Astrocyte of the cerebellum (primary cell): ENCODE data around the gene SYNGR2.

ENCODE experiments used
- DNase-seq: peaks from one replicate; pipeline ENCODE4 v3.0.0-alpha.2; 2011; ENCODE audit warnings: low read depth
- H3K4me3 ChIP-seq: 2 replicates; pipeline ENCODE4 v1.5.1; 2011; ENCODE audit warnings: mild to moderate bottlenecking, low read depth, low read length, moderate library complexity
- CTCF ChIP-seq: IDR thresholded peaks from 2 replicates; pipeline ENCODE4 v1.5.1; 2012; ENCODE audit warnings: low read length, low read depth, moderate library complexity, mild to moderate bottlenecking; ENCODE audit errors: missing control alignments
- in situ Hi-C: cut with HindIII; loops from 2 replicates; pipeline ENCODE4 v1.10.0; 2017; ENCODE audit warnings: low sequenced_read_pairs

SYNGR2 gene

GRCh38 chr17:78182504-78182903, 14.1 kb downstream of the SYNGR2 start:
- in situ Hi-C loops = no loop called here
- H3K4me3 ChIP-seq = no peak overlapping the region
- TF ChIP-seq CTCF = no peak
- DNase-seq = no peak

GRCh38 chr17:78183916-78184315, 15.5 kb downstream of the SYNGR2 start:
- DNase-seq = no peak
- in situ Hi-C loops = no loop called here
- TF ChIP-seq CTCF = no peak
- H3K4me3 ChIP-seq = no peak overlapping the region

- no peak overlapping the region for H3K4me3 ChIP-seq
- DNase-seq = no peak
- no peak for TF ChIP-seq CTCF
- in situ Hi-C loops = no loop called here
Measured at GRCh38 chr17:78184351-78184750, 16.0 kb downstream of the SYNGR2 start.

GRCh38 chr17:78184868-78185267, 16.5 kb downstream of the SYNGR2 start:
- in situ Hi-C loops = no loop called here
- TF ChIP-seq CTCF = no peak
- no peak for DNase-seq
- H3K4me3 ChIP-seq = no peak overlapping the region

- no peak for TF ChIP-seq CTCF
- DNase-seq = no peak
- peak overlapping the region; percentile 65 for H3K4me3 ChIP-seq
- in situ Hi-C loops = no loop called here
Measured at GRCh38 chr17:78185981-78186691, 17.8 kb downstream of the SYNGR2 start.

GRCh38 chr17:78186692-78187595, 18.6 kb downstream of the SYNGR2 start, which contains the start of the genes AFMID and TK1:
TSS of gene AFMID (plus strand) at chr17:78187362. CDS start at chr17:78187371, 9 bp downstream.
TSS of gene TK1 (minus strand) at chr17:78187052. CDS start at chr17:78186994, 58 bp downstream.
- in situ Hi-C loops = no loop called here
- peak within 1 kb of the TSS; percentile 65 for H3K4me3 ChIP-seq
- DNase-seq = peak; percentile 92
- peak; percentile 75 for TF ChIP-seq CTCF
